Skeletal muscle cell (primary cell): ENCODE results near the gene GCNT3.

ENCODE experiments used
- DNase-seq: peaks from one replicate; pipeline ENCODE4 v3.0.0-alpha.2; 2010; ENCODE audit warnings: low read depth
- H3K4me3 ChIP-seq: 2 replicates; pipeline ENCODE4 v1.5.1; 2011; ENCODE audit warnings: low read depth, mild to moderate bottlenecking, control low read depth, low read length, moderate library complexity

GCNT3 gene

GRCh38 chr15:59611276-59612260 lies at the start of gene GCNT3:
GCNT3 (plus strand) TSS chr15:59611783; CDS start chr15:59618239, 6,456 bp downstream.
- DNase-seq: no peak
- no peak within 1 kb of the TSS for H3K4me3 ChIP-seq

GRCh38 chr15:59562448-59563186 lies 49.0 kb upstream of the GCNT3 start:
- no peak overlapping the region for H3K4me3 ChIP-seq

GRCh38 chr15:59565299-59565698 lies 46.3 kb upstream of the GCNT3 start:
- DNase-seq: no peak
- no peak overlapping the region for H3K4me3 ChIP-seq

More at GRCh38 chr15:59562448-59563186, 49.0 kb upstream of the GCNT3 start:
- no peak for DNase-seq

GRCh38 chr15:59567324-59567723 lies 44.3 kb upstream of the GCNT3 start:
- H3K4me3 ChIP-seq: no peak overlapping the region
- no peak for DNase-seq

GRCh38 chr15:59569477-59569876 lies 42.1 kb upstream of the GCNT3 start:
- no peak for DNase-seq
- H3K4me3 ChIP-seq: no peak overlapping the region

GRCh38 chr15:59570315-59570714 lies 41.3 kb upstream of the GCNT3 start:
- no peak for DNase-seq
- H3K4me3 ChIP-seq: no peak overlapping the region

- no peak for DNase-seq
- no peak overlapping the region for H3K4me3 ChIP-seq
These were observed 40.0 kb upstream of the GCNT3 start for GRCh38 chr15:59571606-59572005.

- DNase-seq: no peak
These were observed 28.5 kb upstream of the GCNT3 start for GRCh38 chr15:59583088-59583487.

GRCh38 chr15:59587085-59587826 lies 24.3 kb upstream of the GCNT3 start:
- no peak overlapping the region for H3K4me3 ChIP-seq
- DNase-seq: no peak

More at GRCh38 chr15:59583088-59583487, 28.5 kb upstream of the GCNT3 start:
- no peak overlapping the region for H3K4me3 ChIP-seq

- no peak overlapping the region for H3K4me3 ChIP-seq
- no peak for DNase-seq
These were observed 21.6 kb upstream of the GCNT3 start for GRCh38 chr15:59590027-59590426.

GRCh38 chr15:59591356-59591755 lies 20.2 kb upstream of the GCNT3 start:
- no peak overlapping the region for H3K4me3 ChIP-seq
- DNase-seq: no peak

GRCh38 chr15:59594493-59594942 lies 17.1 kb upstream of the GCNT3 start:
- no peak overlapping the region for H3K4me3 ChIP-seq
- peak; percentile 49 for DNase-seq

GRCh38 chr15:59594991-59595390 lies 16.6 kb upstream of the GCNT3 start:
- DNase-seq: no peak
- H3K4me3 ChIP-seq: no peak overlapping the region

GRCh38 chr15:59595434-59595915 lies 16.1 kb upstream of the GCNT3 start:
- DNase-seq: no peak
- no peak overlapping the region for H3K4me3 ChIP-seq

GRCh38 chr15:59596640-59597039 lies 14.9 kb upstream of the GCNT3 start:
- no peak for DNase-seq
- H3K4me3 ChIP-seq: no peak overlapping the region

- no peak overlapping the region for H3K4me3 ChIP-seq
- no peak for DNase-seq
These were observed 13.1 kb upstream of the GCNT3 start for GRCh38 chr15:59598461-59598860.

- no peak overlapping the region for H3K4me3 ChIP-seq
- DNase-seq: no peak
These were observed 5.6 kb upstream of the GCNT3 start for GRCh38 chr15:59605994-59606393.

- no peak for DNase-seq
- no peak overlapping the region for H3K4me3 ChIP-seq
These were observed 1.6 kb upstream of the GCNT3 start for GRCh38 chr15:59609730-59610712.
